WTC11 (cell line): ENCODE measurements around the gene RUNX1. TPM values are rescaled to one million over a fixed set of nuclear protein-coding genes. Genes with fewer than 3 reads are reported as not detected.

Experiments used
- ATAC-seq: fragments of 200-7000 bp; cut with Tn5 transposase; 2 replicates; pipeline ENCODE4 v1.10.0; 2021; ENCODE audit warnings: mild to moderate bottlenecking, moderate library complexity
- CTCF ChIA-PET: fragments of 300-600 bp; sonication (Branson Sonifier 250); formaldehyde crosslinking; loops from one replicate; lab custom pipeline; 2021; ENCODE audit warnings: antibody characterized with exemption; lab: Charles Lee
- POLR2A ChIA-PET: fragments of 350-600 bp; sonication (Branson Sonifier 250); formaldehyde crosslinking; loops from one replicate; lab custom pipeline; 2021; ENCODE audit warnings: antibody characterized with exemption; lab: Charles Lee
- DNase-seq: peaks from one replicate; pipeline ENCODE4 v3.0.0; 2021; ENCODE audit warnings: low spot score
- H3K27ac Mint-ChIP-seq: 2 replicates; pipeline ENCODE4 v1.8.0; 2021; ENCODE audit warnings: mixed read lengths
- H3K27me3 Mint-ChIP-seq: 2 replicates; pipeline ENCODE4 v1.8.0; 2021; ENCODE audit warnings: low read depth, mild to moderate bottlenecking, moderate library complexity, mixed read lengths
- H3K36me3 Mint-ChIP-seq: 2 replicates; pipeline ENCODE4 v1.8.0; 2021; ENCODE audit warnings: mixed read lengths
- H3K4me1 Mint-ChIP-seq: 2 replicates; pipeline ENCODE4 v1.8.0; 2022; ENCODE audit warnings: mixed read lengths
- H3K4me3 Mint-ChIP-seq: 2 replicates; pipeline ENCODE4 v1.8.0; 2021; ENCODE audit warnings: mild to moderate bottlenecking, moderate library complexity, mixed read lengths
- H3K9me3 Mint-ChIP-seq: 2 replicates; pipeline ENCODE4 v1.8.0; 2021; ENCODE audit warnings: mixed read lengths
- CBFB ChIP-seq: sonication (generic); formaldehyde crosslinking; IDR thresholded peaks from 2 replicates; pipeline ENCODE4 v1.8.1; 2022; ENCODE audit warnings: mild to moderate bottlenecking, low read depth, missing genetic modification reagents
- FOXJ3 ChIP-seq: sonication (generic); formaldehyde crosslinking; IDR thresholded peaks from 2 replicates; pipeline ENCODE4 v1.9.0; 2021; ENCODE audit warnings: missing genetic modification reagents, mild to moderate bottlenecking, borderline replicate concordance
- FOXP1 ChIP-seq: sonication (generic); formaldehyde crosslinking; IDR thresholded peaks from 2 replicates; pipeline ENCODE4 v1.8.0; 2022; ENCODE audit warnings: missing genetic modification reagents, mild to moderate bottlenecking, moderate library complexity, borderline replicate concordance
- GTF2I ChIP-seq: fragments of 250-450 bp; sonication (Bioruptor Pico); conservative IDR thresholded peaks from 2 replicates; pipeline ENCODE4 v1.4.0; 2021; ENCODE audit warnings: mild to moderate bottlenecking
- MXD4 ChIP-seq: fragments of 250-450 bp; sonication (Bioruptor Pico); IDR thresholded peaks from 2 replicates; pipeline ENCODE4 v1.8.0; 2021; ENCODE audit warnings: mild to moderate bottlenecking, moderate library complexity, borderline replicate concordance
- TEAD1 ChIP-seq: sonication (generic); formaldehyde crosslinking; IDR thresholded peaks from 2 replicates; pipeline ENCODE4 v1.8.0; 2022; ENCODE audit warnings: mild to moderate bottlenecking, missing genetic modification reagents
- TEAD4 ChIP-seq: sonication (generic); formaldehyde crosslinking; IDR thresholded peaks from 2 replicates; pipeline ENCODE4 v1.8.0; 2022; ENCODE audit warnings: mild to moderate bottlenecking, missing genetic modification reagents
- ZNF219 ChIP-seq: sonication (generic); formaldehyde crosslinking; IDR thresholded peaks from 2 replicates; pipeline ENCODE4 v1.8.0; 2023; ENCODE audit warnings: missing genetic modification reagents, mild to moderate bottlenecking, borderline replicate concordance
- total RNA-seq: library from RNA; stranded (reverse); gene quantifications from 3 replicates; pipeline ENCODE4 v1.2.3, GENCODE V29; 2021
- TF ChIP-seq, protein P1 (sequence below): sonication (generic); formaldehyde crosslinking; IDR thresholded peaks from 2 replicates; pipeline ENCODE4 v1.8.0; 2022; ENCODE audit warnings: mild to moderate bottlenecking, missing genetic modification reagents
- TF ChIP-seq, protein P2 (sequence below): sonication (generic); formaldehyde crosslinking; IDR thresholded peaks from 2 replicates; pipeline ENCODE4 v1.8.0; 2022; ENCODE audit warnings: mild to moderate bottlenecking, missing genetic modification reagents
- TF ChIP-seq, protein P3 (sequence below): sonication (generic); formaldehyde crosslinking; IDR thresholded peaks from 2 replicates; pipeline ENCODE4 v1.8.0; 2022; ENCODE audit warnings: mild to moderate bottlenecking, missing genetic modification reagents
- TF ChIP-seq, protein P4 (sequence below): sonication (generic); formaldehyde crosslinking; IDR thresholded peaks from 2 replicates; pipeline ENCODE4 v1.8.0; 2022; ENCODE audit warnings: missing genetic modification reagents
- TF ChIP-seq, protein P5 (sequence below): fragments of 250-450 bp; sonication (Bioruptor Pico); IDR thresholded peaks from 2 replicates; pipeline ENCODE4 v1.9.0; 2021; ENCODE audit warnings: mild to moderate bottlenecking

RUNX1 gene
- total RNA-seq, 1 experiment from 2014 or later: 2.2 TPM

DNA sequence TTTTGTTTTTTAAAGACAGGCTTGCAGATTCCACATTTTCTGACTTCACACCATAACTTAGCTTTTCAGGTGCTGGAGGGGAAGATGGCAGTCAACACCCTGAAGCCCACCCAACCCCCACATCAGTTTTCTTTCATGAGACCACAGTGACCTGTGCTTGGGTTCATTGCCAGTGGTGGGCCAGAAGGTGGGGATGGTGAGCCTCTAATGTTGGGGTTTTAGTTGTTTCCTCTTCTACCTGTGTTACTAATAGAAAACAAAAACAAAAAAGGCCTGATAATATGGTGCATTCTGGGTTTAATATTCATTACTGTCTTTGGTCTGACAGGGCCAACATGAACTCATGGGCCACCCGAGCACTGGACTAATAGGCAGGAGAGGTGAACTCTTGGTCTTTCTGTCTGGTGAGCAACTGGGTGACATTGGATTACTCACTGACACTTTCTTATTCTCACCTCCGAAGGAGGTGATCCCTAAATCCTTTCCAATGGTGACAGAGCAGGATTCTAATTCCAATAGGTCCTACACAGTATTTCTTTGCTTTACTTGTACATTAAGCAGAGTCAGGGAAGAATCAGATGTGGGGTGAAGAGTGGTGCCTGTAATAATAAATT, 247.5 kb downstream of the RUNX1 start:
- ATAC-seq (peak; percentile 95), DNase-seq (peak; percentile 43)
- TF ChIP-seq FOXJ3 (CRISPR knock-in tag) (no peak), TEAD1 (CRISPR knock-in tag) (no peak), GTF2I (CRISPR knock-in tag) (no peak)
- TF ChIP-seq, protein P1, sequence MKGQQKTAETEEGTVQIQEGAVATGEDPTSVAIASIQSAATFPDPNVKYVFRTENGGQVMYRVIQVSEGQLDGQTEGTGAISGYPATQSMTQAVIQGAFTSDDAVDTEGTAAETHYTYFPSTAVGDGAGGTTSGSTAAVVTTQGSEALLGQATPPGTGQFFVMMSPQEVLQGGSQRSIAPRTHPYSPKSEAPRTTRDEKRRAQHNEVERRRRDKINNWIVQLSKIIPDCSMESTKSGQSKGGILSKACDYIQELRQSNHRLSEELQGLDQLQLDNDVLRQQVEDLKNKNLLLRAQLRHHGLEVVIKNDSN (CRISPR knock-in tag): no peak
- TF ChIP-seq, protein P2, sequence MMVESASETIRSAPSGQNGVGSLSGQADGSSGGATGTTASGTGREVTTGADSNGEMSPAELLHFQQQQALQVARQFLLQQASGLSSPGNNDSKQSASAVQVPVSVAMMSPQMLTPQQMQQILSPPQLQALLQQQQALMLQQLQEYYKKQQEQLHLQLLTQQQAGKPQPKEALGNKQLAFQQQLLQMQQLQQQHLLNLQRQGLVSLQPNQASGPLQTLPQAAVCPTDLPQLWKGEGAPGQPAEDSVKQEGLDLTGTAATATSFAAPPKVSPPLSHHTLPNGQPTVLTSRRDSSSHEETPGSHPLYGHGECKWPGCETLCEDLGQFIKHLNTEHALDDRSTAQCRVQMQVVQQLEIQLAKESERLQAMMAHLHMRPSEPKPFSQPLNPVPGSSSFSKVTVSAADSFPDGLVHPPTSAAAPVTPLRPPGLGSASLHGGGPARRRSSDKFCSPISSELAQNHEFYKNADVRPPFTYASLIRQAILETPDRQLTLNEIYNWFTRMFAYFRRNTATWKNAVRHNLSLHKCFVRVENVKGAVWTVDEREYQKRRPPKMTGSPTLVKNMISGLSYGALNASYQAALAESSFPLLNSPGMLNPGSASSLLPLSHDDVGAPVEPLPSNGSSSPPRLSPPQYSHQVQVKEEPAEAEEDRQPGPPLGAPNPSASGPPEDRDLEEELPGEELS (CRISPR knock-in tag): no peak
- TF ChIP-seq, all 79 proteins: peak for 0

DNA sequence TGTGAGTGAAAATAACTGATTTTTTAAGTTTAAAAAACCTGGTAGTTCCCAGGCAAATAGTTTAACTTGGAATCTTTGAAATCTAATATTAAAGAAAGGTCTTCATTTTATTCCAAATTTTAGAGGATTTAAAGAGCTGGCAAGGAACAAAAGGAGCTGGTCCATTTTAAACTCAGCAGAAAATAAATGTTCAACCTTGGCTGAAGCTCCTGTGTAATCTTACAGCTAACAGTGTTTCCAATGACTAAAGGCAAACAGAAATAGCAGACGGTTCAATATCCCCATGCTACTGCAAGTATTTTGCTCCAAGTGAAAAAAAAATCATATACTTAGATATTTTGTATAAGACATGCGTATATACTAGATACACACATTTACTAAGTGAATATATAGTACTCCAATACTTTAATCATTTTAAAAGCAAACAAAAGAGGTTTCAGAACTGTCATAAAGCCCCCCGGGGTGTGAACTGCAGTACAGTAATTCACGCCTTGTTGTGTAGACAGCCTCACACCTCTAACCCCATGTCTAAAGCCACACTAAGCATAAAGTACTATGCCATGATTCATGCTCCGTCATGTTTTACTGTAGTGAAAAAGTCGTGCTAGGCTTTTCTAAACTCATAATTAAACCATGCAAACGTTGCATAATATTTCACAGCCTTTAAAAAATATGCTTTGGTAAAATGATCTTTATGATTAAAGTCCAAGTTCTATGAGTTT, 248.1 kb downstream of the RUNX1 start:
- H3K36me3 Mint-ChIP-seq: peaks cover 4% of the 10 kb centered on the region; the same call in 1 of the 2 replicates
- ATAC-seq (no peak), DNase-seq (no peak)
- peaks cover 22% of the 10 kb centered on the region for H3K4me1 Mint-ChIP-seq
- H3K27me3 Mint-ChIP-seq: no peaks in the 10 kb centered on the region; the same call in 1 of the 2 replicates
- peaks cover 17% of the 10 kb centered on the region for H3K9me3 Mint-ChIP-seq
- H3K27ac Mint-ChIP-seq: no peak overlapping the region
- CTCF ChIA-PET: interaction anchor here (0.6 to 2.1 kb wide), 6 partner anchors 11 to 87 kb away, joined by 3 to 6 read pairs (median 3); no protein-coding TSS in a partner anchor
- TF ChIP-seq MXD4 (CRISPR knock-in tag) (no peak), ZNF219 (CRISPR knock-in tag) (no peak), TEAD4 (CRISPR knock-in tag) (no peak), GTF2I (CRISPR knock-in tag) (no peak), FOXP1 (no peak), CBFB (no peak)
- TF ChIP-seq, protein P3, sequence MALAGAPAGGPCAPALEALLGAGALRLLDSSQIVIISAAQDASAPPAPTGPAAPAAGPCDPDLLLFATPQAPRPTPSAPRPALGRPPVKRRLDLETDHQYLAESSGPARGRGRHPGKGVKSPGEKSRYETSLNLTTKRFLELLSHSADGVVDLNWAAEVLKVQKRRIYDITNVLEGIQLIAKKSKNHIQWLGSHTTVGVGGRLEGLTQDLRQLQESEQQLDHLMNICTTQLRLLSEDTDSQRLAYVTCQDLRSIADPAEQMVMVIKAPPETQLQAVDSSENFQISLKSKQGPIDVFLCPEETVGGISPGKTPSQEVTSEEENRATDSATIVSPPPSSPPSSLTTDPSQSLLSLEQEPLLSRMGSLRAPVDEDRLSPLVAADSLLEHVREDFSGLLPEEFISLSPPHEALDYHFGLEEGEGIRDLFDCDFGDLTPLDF: no peak
- TF ChIP-seq, protein P4, sequence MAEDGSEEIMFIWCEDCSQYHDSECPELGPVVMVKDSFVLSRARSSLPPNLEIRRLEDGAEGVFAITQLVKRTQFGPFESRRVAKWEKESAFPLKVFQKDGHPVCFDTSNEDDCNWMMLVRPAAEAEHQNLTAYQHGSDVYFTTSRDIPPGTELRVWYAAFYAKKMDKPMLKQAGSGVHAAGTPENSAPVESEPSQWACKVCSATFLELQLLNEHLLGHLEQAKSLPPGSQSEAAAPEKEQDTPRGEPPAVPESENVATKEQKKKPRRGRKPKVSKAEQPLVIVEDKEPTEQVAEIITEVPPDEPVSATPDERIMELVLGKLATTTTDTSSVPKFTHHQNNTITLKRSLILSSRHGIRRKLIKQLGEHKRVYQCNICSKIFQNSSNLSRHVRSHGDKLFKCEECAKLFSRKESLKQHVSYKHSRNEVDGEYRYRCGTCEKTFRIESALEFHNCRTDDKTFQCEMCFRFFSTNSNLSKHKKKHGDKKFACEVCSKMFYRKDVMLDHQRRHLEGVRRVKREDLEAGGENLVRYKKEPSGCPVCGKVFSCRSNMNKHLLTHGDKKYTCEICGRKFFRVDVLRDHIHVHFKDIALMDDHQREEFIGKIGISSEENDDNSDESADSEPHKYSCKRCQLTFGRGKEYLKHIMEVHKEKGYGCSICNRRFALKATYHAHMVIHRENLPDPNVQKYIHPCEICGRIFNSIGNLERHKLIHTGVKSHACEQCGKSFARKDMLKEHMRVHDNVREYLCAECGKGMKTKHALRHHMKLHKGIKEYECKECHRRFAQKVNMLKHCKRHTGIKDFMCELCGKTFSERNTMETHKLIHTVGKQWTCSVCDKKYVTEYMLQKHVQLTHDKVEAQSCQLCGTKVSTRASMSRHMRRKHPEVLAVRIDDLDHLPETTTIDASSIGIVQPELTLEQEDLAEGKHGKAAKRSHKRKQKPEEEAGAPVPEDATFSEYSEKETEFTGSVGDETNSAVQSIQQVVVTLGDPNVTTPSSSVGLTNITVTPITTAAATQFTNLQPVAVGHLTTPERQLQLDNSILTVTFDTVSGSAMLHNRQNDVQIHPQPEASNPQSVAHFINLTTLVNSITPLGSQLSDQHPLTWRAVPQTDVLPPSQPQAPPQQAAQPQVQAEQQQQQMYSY (CRISPR knock-in tag): no peak
- TF ChIP-seq, protein P5, sequence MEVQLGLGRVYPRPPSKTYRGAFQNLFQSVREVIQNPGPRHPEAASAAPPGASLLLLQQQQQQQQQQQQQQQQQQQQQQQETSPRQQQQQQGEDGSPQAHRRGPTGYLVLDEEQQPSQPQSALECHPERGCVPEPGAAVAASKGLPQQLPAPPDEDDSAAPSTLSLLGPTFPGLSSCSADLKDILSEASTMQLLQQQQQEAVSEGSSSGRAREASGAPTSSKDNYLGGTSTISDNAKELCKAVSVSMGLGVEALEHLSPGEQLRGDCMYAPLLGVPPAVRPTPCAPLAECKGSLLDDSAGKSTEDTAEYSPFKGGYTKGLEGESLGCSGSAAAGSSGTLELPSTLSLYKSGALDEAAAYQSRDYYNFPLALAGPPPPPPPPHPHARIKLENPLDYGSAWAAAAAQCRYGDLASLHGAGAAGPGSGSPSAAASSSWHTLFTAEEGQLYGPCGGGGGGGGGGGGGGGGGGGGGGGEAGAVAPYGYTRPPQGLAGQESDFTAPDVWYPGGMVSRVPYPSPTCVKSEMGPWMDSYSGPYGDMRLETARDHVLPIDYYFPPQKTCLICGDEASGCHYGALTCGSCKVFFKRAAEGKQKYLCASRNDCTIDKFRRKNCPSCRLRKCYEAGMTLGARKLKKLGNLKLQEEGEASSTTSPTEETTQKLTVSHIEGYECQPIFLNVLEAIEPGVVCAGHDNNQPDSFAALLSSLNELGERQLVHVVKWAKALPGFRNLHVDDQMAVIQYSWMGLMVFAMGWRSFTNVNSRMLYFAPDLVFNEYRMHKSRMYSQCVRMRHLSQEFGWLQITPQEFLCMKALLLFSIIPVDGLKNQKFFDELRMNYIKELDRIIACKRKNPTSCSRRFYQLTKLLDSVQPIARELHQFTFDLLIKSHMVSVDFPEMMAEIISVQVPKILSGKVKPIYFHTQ: no peak
- H3K4me3 Mint-ChIP-seq: no peak overlapping the region
- POLR2A ChIA-PET: no interaction called here

More for the DNA sequence above, 247.5 kb downstream of the RUNX1 start:
- peaks cover 8% of the 10 kb centered on the region for H3K36me3 Mint-ChIP-seq
- no peaks in the 10 kb centered on the region; the same call in 1 of the 2 replicates for H3K27me3 Mint-ChIP-seq
- H3K4me1 Mint-ChIP-seq: peaks cover 16% of the 10 kb centered on the region
- H3K4me3 Mint-ChIP-seq: no peak overlapping the region
- H3K27ac Mint-ChIP-seq: no peak overlapping the region
- ChIA-PET CTCF (interaction anchor here (0.9 to 2.1 kb wide), 5 partner anchors 17 to 86 kb away, joined by 3 to 6 read pairs (median 3); no protein-coding TSS in a partner anchor), POLR2A (no interaction called here)
- H3K9me3 Mint-ChIP-seq: peaks cover 23% of the 10 kb centered on the region
